Stimulated activated naive B cell treated with anti-CD40 and anti-IgM and Interleukin-4, amounts not matched to agents 10 μg/mL and 1 μg/mL and 100 μg/mL, for 72 hours (primary cell): ENCODE data around the gene RSPH1.
A peak's percentile ranks its signal among the peaks of the same experiment; 100 is the strongest.
"Not testable (repeated sequence)": the region's sequence is repeated elsewhere in the genome, so short reads cannot be mapped to it uniquely, and the experiment has no call there.

ENCODE experiments used
- ATAC-seq, 2 donors: fragments of 150-1000 bp; cut with Tn5 transposase; replicated peaks; 2 replicates each; pipeline ENCODE4 v1.10.0; 2021; ENCODE audit warnings: moderate library complexity in 1 of 2
- DNase-seq: peaks from one replicate; pipeline ENCODE4 v3.0.0; 2021
- H3K27ac Mint-ChIP-seq: one replicate; pipeline ENCODE4 v1.8.0; 2022; ENCODE audit warnings: mild to moderate bottlenecking, mixed read lengths
- H3K27me3 Mint-ChIP-seq, 2 donors: one replicate each; pipeline ENCODE4 v1.8.0; 2022; ENCODE audit warnings: mixed read lengths in 2 of 2
- H3K36me3 Mint-ChIP-seq, 2 donors: one replicate each; pipeline ENCODE4 v1.8.0; 2022; ENCODE audit warnings: mixed read lengths in 2 of 2, mild to moderate bottlenecking in 1 of 2
- H3K4me1 Mint-ChIP-seq, 2 donors: one replicate each; pipeline ENCODE4 v1.8.0; 2022; ENCODE audit warnings: mixed read lengths in 2 of 2, mild to moderate bottlenecking in 1 of 2
- H3K4me3 Mint-ChIP-seq, 2 donors: one replicate each; pipeline ENCODE4 v1.8.0; 2022; ENCODE audit warnings: mild to moderate bottlenecking in 2 of 2, mixed read lengths in 2 of 2, moderate library complexity in 1 of 2
- H3K9me3 Mint-ChIP-seq, 2 donors: one replicate each; pipeline ENCODE4 v1.8.0; 2022; ENCODE audit warnings: mixed read lengths in 2 of 2, mild to moderate bottlenecking in 1 of 2

The RSPH1 gene

DNA sequence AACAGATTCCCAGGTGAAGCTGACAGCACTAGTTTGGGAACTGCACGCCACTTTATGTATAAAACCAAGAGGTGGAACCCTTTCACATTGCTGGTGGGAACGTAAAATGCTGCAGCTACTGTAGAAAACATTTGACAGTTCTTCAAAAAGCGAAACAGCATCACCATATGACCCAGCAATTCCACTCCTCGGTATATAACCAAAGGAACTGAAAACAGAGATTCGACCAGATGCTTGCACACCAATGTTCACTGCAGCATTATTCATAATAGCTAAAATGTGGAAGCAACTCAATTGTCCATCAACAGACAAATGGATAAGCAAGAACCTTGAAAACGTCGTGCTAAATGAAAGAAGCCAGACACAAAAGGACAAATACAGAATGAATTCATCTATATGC lies 17.5 kb downstream of the RSPH1 start:
- no peak overlapping the region for H3K27ac Mint-ChIP-seq

DNA sequence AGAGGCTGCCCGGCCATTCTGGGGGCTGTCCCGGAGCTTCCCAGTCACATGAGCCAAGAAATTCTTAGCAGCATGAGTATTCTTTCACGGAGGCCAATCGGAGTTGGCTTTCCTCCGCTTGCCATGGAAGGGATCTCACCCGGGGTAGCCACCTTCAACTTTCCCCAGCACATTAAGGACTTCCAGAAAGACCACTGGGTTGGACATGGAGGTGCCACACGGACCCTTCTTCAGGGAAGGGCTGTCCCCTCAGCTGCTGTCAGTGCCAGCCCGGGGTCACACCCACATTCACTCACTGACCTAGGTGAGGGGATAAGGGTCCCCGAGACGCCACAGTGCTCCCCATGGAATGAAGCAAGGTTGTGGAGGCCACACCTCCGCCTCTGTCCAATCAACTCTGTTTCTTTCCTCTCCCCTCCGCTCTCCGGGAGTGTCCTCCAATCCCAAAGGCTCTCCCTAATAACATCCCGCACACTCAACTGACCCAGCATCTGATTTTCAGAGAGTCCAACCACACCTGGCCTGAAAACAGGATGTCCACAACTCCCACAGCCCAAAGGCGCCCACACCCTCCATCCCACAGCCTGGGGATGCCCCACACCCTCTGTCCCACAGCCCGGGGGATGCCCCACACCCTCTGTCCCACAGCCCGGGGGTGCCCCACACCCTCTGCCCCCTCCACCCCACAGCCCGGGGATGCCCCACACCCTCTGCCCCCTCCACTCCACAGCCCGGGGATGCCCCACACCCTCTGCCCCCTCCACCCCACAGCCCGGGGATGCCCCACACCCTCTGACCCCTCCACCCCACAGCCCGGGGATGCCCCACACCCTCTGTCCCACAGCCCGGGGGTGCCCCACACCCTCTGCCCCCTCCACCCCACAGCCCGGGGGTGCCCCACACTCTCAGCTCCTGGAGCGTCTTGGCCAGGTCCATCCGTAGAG lies 19.4 kb downstream of the RSPH1 start:
- Mint-ChIP-seq H3K27ac (peak overlapping the region; percentile 82), H3K4me3 (no peak overlapping the region), H3K27me3 (peaks cover 0 to 12% of the 10 kb centered on the region in 2 donors), H3K36me3 (no peaks in the 10 kb centered on the region), H3K9me3 (no peaks in the 10 kb centered on the region), H3K4me1 (peaks cover 32 to 44% of the 10 kb centered on the region in 2 donors)
- peak in 1 of 2 donors; percentile 8 for ATAC-seq
- DNase-seq: no peak

More for the DNA sequence above, 17.5 kb downstream of the RSPH1 start:
- peaks cover 0 to 5% of the 10 kb centered on the region in 2 donors for H3K27me3 Mint-ChIP-seq
- no peaks in the 10 kb centered on the region for H3K9me3 Mint-ChIP-seq
- H3K4me3 Mint-ChIP-seq: no peak overlapping the region
- no peak for DNase-seq
- peak; percentile 50 to 79 for ATAC-seq
- H3K4me1 Mint-ChIP-seq: peaks cover 26 to 37% of the 10 kb centered on the region in 2 donors
- no peaks in the 10 kb centered on the region for H3K36me3 Mint-ChIP-seq

DNA sequence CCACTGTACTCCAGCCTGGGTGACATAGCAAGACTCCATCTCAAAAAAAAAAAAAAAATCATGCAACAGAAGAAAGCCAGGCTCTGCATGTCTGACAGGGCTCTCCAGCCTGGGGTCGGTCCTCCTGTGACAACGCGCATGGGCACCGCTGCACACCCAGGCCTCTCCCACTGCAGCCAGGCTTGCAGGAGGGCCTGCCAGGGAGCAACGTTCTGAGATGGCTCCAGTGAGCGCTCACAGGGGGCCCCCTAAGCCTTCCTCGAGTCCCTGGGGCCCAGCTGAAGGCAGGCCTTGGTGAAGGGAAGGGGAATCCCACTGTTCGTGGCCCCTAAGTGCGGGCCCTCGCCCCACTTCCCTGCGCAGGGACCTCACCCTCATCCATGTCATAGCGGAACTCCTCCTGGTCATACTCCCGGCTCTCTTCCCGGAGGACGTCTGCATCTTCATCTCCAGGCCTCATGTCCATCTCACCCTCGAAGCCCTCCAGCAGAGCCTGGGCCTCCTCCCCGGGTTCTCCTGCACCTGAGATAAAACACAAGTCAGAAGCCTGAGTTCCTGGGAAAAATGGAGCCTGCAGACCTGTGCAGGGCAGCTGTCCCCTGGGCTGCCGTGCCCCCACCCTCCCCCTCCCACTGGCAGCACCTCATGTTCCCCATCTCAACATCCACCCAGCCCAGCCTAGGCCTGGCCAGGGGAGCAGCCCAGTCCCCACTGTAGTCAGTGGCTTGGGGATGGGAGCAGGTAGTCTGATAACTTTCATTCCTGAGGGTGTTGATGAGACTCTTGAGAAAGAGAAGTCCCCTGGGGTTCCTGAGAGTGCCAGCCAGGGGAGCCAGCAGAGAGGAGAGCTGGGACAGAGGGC lies 20.3 kb downstream of the RSPH1 start:
- H3K4me1 Mint-ChIP-seq: peaks cover 34 to 49% of the 10 kb centered on the region in 2 donors
- H3K27me3 Mint-ChIP-seq: peaks cover 0 to 15% of the 10 kb centered on the region in 2 donors
- no peaks in the 10 kb centered on the region for H3K36me3 Mint-ChIP-seq
- H3K4me3 Mint-ChIP-seq: peak overlapping the region in 1 of 2 donors; percentile 49
- ATAC-seq (no peak), DNase-seq (no peak)
- peak overlapping the region; percentile 83 for H3K27ac Mint-ChIP-seq
- H3K9me3 Mint-ChIP-seq: no peaks in the 10 kb centered on the region

DNA sequence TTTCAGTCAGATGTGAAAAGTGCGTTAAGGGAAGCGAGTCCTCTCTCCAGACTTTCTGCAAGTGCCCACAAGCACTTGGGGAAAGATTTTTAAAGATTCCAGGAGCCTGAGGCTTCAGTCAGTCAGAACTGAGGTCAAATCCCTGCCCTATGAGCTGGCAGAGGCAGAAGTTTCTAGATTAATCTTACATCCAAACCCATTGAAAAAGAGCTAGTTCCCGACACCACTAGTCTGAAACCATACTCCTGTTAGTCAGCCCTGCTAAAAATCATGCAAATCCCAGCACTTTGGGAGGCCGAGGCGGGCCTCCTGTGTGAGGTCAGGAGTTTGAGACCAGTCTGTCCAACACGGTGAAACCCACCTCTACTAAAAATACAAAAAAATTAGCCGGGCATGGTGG lies 21.0 kb downstream of the RSPH1 start:
- Mint-ChIP-seq H3K36me3 (no peaks in the 10 kb centered on the region), H3K4me3 (no peak overlapping the region), H3K27ac (peak overlapping the region; percentile 91), H3K9me3 (no peaks in the 10 kb centered on the region), H3K4me1 (peaks cover 34 to 51% of the 10 kb centered on the region in 2 donors), H3K27me3 (peaks cover 0 to 15% of the 10 kb centered on the region in 2 donors)
- peak in 1 of 2 donors; percentile 7 for ATAC-seq
- DNase-seq: no peak

DNA sequence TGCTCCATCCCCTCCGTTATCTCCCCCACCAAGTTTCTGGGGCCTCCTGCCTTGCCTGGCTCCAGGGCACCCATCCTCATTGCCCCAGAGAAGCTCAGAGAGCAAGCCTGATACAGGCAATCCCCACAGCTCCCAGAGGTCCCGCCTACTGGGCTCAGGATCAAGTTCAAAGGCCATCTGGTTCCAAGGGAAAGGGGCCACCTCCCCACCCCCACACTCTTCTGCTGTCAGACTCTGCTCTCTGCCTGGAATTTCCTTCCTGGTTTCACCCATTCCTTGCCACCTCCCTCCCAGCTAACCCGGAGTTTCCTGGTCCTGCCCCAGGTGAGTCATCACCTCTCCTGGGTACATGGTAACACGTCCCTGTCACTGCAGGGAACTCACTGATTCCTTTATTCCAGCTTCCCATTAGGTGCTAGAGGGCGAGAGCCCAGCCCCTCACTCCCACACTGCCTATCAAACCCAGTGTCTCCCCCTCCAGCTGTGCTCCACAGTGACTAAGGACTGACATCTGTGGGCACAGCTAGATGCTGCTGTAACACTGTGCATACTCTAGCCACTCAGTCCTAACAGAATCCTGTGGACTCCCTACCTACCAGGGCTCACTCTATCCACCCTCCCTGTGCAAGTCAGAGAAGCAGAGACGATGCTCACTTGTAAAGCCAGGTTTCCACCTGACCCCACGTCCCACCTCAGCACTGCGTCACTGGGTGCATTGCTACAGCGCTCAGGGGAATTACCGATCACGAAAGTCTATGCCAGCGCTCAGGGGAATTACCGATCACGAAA lies 21.8 kb downstream of the RSPH1 start:
- Mint-ChIP-seq H3K4me3 (peak overlapping the region in 1 of 2 donors; percentile 8), H3K9me3 (no peaks in the 10 kb centered on the region), H3K36me3 (no peaks in the 10 kb centered on the region), H3K4me1 (peaks cover 33 to 52% of the 10 kb centered on the region in 2 donors), H3K27ac (peak overlapping the region; percentile 91), H3K27me3 (peaks cover 0 to 15% of the 10 kb centered on the region in 2 donors)
- ATAC-seq (peak; percentile 73 to 85), DNase-seq (peak; percentile 66)

DNA sequence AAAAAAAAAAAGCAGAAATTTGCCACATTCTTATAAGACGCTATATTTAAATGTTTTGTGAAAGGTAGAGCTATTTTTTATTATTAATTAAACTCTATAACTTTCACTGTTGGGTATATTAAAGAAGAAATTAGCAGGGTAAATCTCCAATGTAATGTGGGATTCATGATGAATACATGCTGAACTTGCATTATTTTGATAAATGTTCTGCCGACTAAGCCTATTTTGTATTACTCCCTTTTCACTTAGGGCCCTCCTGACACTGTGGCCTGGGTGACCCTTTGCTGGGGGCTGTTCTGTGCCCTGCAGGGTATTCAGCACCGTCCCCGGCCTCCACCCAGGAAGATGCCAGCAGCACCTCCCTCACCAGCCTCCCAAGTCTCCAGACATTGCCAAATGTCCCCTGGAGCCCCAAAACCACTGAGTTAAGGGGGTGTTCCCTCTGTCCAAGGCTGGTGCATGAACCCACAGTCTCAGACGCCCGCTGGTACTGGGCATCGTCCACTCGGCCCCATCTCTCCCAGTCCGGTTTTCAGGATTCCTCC lies 22.5 kb downstream of the RSPH1 start:
- no peak overlapping the region for H3K4me3 Mint-ChIP-seq
- peak overlapping the region; percentile 91 for H3K27ac Mint-ChIP-seq
- H3K36me3 Mint-ChIP-seq: no peaks in the 10 kb centered on the region
- H3K27me3 Mint-ChIP-seq: peaks cover 0 to 15% of the 10 kb centered on the region in 2 donors
- no peaks in the 10 kb centered on the region for H3K9me3 Mint-ChIP-seq
- peaks cover 37 to 54% of the 10 kb centered on the region in 2 donors for H3K4me1 Mint-ChIP-seq
- DNase-seq: no peak
- no peak for ATAC-seq

DNA sequence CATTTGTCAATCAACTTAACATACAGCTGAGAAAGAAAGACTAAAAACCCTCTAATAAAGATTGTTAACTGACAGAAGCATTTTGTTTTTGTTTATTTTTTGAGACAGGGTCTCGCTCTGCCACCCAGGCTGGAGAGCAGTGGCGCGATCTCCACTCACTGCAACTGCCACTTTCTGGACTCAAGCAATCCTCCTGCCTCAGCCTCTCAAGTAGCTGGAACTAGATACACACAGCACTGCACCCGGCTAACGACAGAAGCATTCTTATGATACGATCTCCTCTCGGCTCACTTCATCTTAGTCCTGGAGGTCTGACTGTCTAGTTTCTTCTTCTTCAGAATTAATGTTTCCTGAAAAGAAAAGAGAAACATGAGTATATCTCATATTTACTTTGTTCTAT lies 23.5 kb downstream of the RSPH1 start:
- H3K4me1 Mint-ChIP-seq: peaks cover 42 to 60% of the 10 kb centered on the region in 2 donors

DNA sequence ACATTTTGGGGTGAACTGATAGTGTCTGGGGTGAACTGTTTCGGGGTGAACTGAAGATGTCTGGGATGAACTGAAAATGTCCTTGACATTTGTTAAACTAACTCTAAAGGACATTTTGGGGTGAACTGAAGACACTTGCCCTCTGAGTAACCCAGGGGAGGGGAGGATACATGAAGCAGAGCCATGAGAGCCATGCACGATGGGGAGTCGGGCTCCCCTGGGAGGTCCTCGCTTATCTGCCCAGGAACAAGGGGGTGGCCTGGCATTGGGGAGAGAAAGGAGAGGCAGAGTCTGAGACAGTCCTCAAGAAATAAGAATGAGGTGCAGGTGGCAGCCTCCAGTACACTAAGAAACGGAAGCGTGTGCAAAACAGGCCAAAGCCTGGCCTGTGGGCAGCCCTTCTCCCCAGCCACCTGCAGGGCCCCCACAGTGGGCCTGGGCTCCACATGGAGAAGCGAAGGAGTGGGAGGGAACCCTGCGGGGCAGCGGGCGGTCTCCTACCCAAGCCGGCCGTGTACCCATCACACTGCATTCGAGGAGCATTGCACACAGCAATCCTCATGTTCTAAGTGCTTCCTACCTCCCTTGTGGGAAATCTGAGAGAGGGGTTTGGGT lies 24.2 kb downstream of the RSPH1 start:
- Mint-ChIP-seq H3K27me3 (peaks cover 0 to 19% of the 10 kb centered on the region in 2 donors), H3K9me3 (no peaks in the 10 kb centered on the region), H3K27ac (peak overlapping the region; percentile 83), H3K4me1 (peaks cover 46 to 67% of the 10 kb centered on the region in 2 donors), H3K4me3 (no peak overlapping the region), H3K36me3 (no peaks in the 10 kb centered on the region)
- no peak for ATAC-seq
- DNase-seq: no peak

More for the DNA sequence above, 23.5 kb downstream of the RSPH1 start:
- DNase-seq (no peak), ATAC-seq (no peak)
- Mint-ChIP-seq H3K4me3 (no peak overlapping the region), H3K36me3 (no peaks in the 10 kb centered on the region), H3K27ac (no peak overlapping the region), H3K27me3 (peaks cover 0 to 15% of the 10 kb centered on the region in 2 donors), H3K9me3 (no peaks in the 10 kb centered on the region)

DNA sequence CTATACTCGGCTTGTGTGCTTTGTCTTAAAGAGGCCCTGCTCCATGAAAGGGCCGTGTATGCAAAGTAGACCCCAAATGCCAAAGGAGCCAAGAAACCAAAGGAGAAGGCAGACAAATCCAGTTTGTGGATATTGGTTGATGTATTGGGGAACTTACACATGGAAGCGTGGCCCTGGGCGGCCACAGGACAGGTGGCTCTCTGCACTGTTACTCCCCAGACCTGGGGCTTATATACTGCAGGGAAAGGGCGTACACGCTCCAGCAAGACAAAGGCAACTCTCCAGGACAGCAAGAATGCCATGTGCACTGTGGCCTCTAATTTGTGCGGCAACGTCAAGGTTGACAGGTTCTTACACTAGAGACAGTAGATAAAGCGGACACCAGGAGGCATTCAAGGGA lies 24.8 kb downstream of the RSPH1 start:
- no peaks in the 10 kb centered on the region for H3K36me3 Mint-ChIP-seq
- DNase-seq (no peak), ATAC-seq (no peak)
- H3K27ac Mint-ChIP-seq: no peak overlapping the region
- H3K4me3 Mint-ChIP-seq: no peak overlapping the region
- no peaks in the 10 kb centered on the region for H3K9me3 Mint-ChIP-seq
- peaks cover 45 to 71% of the 10 kb centered on the region in 2 donors for H3K4me1 Mint-ChIP-seq
- peaks cover 0 to 20% of the 10 kb centered on the region in 2 donors for H3K27me3 Mint-ChIP-seq

DNA sequence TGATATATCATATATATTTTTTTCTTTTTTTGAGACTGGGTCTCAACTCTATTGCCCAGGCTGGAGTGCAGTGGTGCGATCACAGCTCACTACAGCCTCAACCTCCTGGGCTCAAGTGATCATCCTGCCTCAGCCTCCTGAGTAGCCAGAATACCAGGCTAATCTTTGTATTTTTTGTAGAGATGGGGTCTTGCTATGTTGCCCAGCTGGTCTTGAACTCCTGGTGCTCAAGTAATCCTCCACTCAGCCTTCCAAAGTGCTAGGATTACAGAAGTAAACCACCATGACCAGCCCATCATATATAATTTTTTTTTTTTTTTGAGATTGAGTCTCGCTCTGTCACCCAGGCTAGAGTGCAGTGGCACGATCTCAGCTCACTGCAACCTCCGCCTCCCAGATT lies 26.3 kb downstream of the RSPH1 start:
- Mint-ChIP-seq H3K4me1 (peaks cover 53 to 76% of the 10 kb centered on the region in 2 donors), H3K27me3 (peaks cover 0 to 20% of the 10 kb centered on the region in 2 donors)
- ATAC-seq, H3K27ac Mint-ChIP-seq, H3K4me3 Mint-ChIP-seq, DNase-seq, H3K9me3 Mint-ChIP-seq, H3K36me3 Mint-ChIP-seq: not testable (repeated sequence)

DNA sequence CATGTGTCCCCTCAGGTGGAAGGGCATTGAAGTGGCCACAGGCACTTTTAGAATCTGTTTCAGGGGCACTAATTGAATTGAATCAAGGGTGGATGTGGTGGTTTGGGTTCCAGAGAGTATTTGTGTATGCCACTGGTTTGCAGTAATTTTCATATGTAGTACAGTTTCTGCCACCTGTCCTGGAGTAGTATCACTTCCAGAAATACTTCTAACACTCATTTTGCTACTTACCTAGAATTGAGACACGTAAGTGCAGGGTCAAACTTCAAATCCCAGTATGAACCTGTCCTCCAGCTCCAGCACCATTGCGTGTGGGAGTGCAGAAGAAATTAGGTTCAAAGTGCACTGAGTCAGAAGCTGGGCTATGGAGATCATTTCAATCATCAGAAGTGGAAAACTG lies 26.8 kb downstream of the RSPH1 start:
- ATAC-seq: peak; percentile 46 to 56
- H3K9me3 Mint-ChIP-seq: no peaks in the 10 kb centered on the region
- H3K4me1 Mint-ChIP-seq: peaks cover 50 to 76% of the 10 kb centered on the region in 2 donors
- peaks cover 0 to 19% of the 10 kb centered on the region in 2 donors for H3K27me3 Mint-ChIP-seq
- peak; percentile 42 for DNase-seq
- H3K36me3 Mint-ChIP-seq: no peaks in the 10 kb centered on the region
- peak overlapping the region in 1 of 2 donors; percentile 36 for H3K4me3 Mint-ChIP-seq
- peak overlapping the region; percentile 90 for H3K27ac Mint-ChIP-seq

DNA sequence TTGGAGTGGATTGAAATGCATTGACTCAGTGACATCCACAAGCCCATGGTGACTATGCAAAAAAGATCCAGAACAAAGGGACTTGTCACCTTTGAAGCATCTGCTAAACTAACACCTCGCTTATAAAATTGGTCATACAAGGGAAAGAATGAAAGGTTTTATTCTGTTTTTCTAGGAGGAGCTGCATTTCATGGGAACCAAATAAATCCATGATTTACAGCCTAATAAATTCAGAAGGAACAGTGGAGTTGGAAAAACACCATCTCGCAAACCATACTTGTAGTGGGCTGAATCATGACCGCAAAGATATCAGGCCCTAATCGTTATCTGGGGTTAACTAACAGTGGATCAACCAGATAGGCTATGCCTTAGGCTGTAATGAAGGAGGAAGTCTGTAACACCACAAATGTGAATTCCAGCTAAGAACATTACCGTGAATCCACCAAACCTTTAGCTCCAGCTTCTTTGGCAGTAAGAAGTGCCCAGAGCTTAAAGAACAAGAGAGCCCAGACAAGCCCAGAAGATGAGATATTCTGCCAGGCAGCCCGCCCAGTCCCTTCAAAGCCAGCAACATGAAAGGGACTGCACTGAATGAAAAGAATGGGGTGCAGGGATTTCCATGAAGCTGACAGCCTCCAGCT lies 27.4 kb downstream of the RSPH1 start:
- H3K36me3 Mint-ChIP-seq: no peaks in the 10 kb centered on the region
- peak overlapping the region; percentile 90 for H3K27ac Mint-ChIP-seq
- DNase-seq: no peak

More for the DNA sequence above, 27.4 kb downstream of the RSPH1 start:
- Mint-ChIP-seq H3K4me3 (peak overlapping the region; percentile 36), H3K27me3 (peaks cover 0 to 15% of the 10 kb centered on the region in 2 donors), H3K9me3 (peaks cover 0 to 3% of the 10 kb centered on the region in 2 donors), H3K4me1 (peaks cover 52 to 76% of the 10 kb centered on the region in 2 donors)
- ATAC-seq: no peak
